ENCODE data around the gene MAP3K21.

Gene MAP3K21

GRCh38 chr1:233326811-233327650, 493 bp upstream of the MAP3K21 start:
- peak; percentile 70 to 80 (median 71) for DNase-seq

- peak in 2 of 3 experiments; percentile 70 to 89 for DNase-seq
Observed at GRCh38 chr1:233328142-233328921, 808 bp downstream of the MAP3K21 start.

- DNase-seq, result no peak
Observed at GRCh38 chr1:233331676-233332519, 4.4 kb downstream of the MAP3K21 start.

GRCh38 chr1:233333086-233333485, 5.6 kb downstream of the MAP3K21 start:
- DNase-seq, result no peak

- DNase-seq, result no peak
Observed at GRCh38 chr1:233334092-233334491, 6.6 kb downstream of the MAP3K21 start.

- DNase-seq, result no peak
Observed at GRCh38 chr1:233336554-233337456, 9.3 kb downstream of the MAP3K21 start.

- no peak for DNase-seq
Observed at GRCh38 chr1:233337505-233337904, 10.0 kb downstream of the MAP3K21 start.

GRCh38 chr1:233338102-233338501, 10.6 kb downstream of the MAP3K21 start:
- no peak for DNase-seq

- no peak for DNase-seq
Observed at GRCh38 chr1:233340031-233340555, 12.6 kb downstream of the MAP3K21 start.

- DNase-seq, result no peak
Observed at GRCh38 chr1:233340966-233341516, 13.5 kb downstream of the MAP3K21 start.

- no peak for DNase-seq
Observed at GRCh38 chr1:233342086-233342485, 14.6 kb downstream of the MAP3K21 start.

GRCh38 chr1:233343262-233343661, 15.7 kb downstream of the MAP3K21 start:
- DNase-seq, result no peak

- DNase-seq, result no peak
Observed at GRCh38 chr1:233347338-233347737, 19.8 kb downstream of the MAP3K21 start.

GRCh38 chr1:233349137-233349536, 21.6 kb downstream of the MAP3K21 start:
- DNase-seq, result no peak

- DNase-seq, result no peak
Observed at GRCh38 chr1:233354983-233355382, 27.5 kb downstream of the MAP3K21 start.

GRCh38 chr1:233355841-233356704, 28.5 kb downstream of the MAP3K21 start:
- DNase-seq, result no peak

GRCh38 chr1:233356705-233356987, 29.1 kb downstream of the MAP3K21 start:
- no peak for DNase-seq

GRCh38 chr1:233357595-233358397, 30.3 kb downstream of the MAP3K21 start:
- no peak for DNase-seq

- DNase-seq, result peak in 1 of 3 experiments; percentile 3
Observed at GRCh38 chr1:233359431-233359830, 31.9 kb downstream of the MAP3K21 start.

- DNase-seq, result no peak
Observed at GRCh38 chr1:233359905-233360304, 32.4 kb downstream of the MAP3K21 start.
